ENCODE measurements around the gene GPX3. TPM values are rescaled to one million over a fixed set of nuclear protein-coding genes. Genes with fewer than 3 reads are reported as not detected.

Gene GPX3
- total RNA-seq, 2 experiments from 2014 or later = not detected

DNA sequence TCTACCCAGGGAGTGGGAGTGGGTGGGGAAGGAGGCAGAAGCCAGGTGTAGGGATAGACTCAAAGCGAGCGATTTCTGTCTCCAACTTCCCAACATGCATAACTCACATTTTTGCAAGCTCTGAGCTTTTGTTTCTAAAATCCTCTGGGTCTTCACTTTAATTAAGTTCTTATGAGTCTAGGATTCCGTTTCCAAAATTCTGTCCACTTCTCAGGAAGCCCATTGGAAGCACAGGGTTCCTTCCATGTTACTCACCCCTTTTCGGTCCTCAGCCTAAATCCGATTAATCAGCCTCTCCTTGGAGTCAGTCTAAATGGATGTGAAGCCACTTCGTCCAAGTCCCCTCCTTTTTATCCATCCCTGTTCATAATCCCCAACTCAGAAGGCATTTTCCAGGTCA lies 1.4 kb downstream of the GPX3 start:
- peaks cover 23% of the 10 kb centered on the region for H3K36me3 Mint-ChIP-seq
- H3K9me3 Mint-ChIP-seq = no peaks in the 10 kb centered on the region
- peaks cover 17% of the 10 kb centered on the region for H3K27me3 Mint-ChIP-seq
- no peak for DNase-seq
- H3K4me3 Mint-ChIP-seq = no peak overlapping the region
- no peak overlapping the region for H3K27ac Mint-ChIP-seq
- H3K4me1 Mint-ChIP-seq = peaks cover 13% of the 10 kb centered on the region
- no peak for ATAC-seq (ENCODE audit: low read depth)
- POLR2A ChIA-PET = no interaction called here

DNA sequence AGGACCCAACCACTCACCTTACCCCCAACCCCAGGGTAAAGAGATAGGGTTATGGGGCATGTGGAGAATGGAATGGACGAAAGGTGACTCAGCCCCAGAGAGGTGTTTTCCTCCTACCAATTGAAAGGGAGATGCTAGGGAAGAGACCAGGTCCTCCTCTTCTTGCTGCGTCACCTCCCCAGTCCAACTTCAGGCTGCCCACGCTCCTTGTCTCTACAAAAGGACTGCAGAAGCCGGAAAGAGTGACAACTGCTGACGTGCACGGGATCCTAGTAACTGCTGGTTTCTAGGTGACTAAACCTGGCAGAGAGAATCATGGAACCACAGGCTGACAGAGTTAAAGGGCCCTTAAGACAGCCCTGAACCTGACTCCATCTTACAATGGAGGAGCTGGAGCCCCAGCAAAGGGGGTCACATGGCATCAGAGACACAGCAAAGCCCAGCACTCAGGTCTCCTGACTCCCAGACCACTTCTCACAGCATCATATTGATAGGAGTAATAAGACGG lies 2.2 kb downstream of the GPX3 start:
- POLR2A ChIA-PET = no interaction called here
- peaks cover 13% of the 10 kb centered on the region for H3K4me1 Mint-ChIP-seq
- no peak overlapping the region for H3K27ac Mint-ChIP-seq
- ATAC-seq (ENCODE audit: low read depth) (no peak), DNase-seq (no peak)
- H3K27me3 Mint-ChIP-seq = peaks cover 13% of the 10 kb centered on the region
- H3K36me3 Mint-ChIP-seq = peaks cover 25% of the 10 kb centered on the region
- no peaks in the 10 kb centered on the region for H3K9me3 Mint-ChIP-seq
- H3K4me3 Mint-ChIP-seq = no peak overlapping the region

DNA sequence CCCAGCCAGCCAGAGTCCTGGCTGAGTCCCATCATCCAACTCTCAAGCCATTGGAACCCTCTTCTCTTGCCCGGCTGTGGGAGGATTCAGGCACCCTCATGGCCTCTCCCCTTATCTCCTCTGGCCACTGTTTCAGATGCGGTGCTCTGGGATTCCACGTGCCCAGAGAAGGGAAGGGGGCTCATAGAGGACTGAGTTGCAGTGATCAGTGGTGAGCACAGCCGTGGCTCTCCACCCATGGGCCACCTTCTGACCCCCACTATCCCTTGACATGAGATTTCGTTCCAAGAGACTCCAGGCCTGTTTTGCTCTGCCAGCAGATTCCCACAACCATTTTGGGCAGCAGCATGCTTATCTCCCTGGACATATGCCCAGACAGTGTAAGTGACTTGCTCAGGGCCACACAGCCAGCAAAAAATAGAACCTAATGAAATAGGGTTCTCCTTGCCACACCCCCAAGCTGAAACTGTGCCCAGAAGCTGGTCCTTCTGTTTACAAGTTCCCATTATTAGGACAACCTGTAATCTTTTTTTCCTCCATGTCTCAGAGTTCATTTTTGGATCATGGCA lies 2.7 kb downstream of the GPX3 start:
- Mint-ChIP-seq H3K9me3 (no peaks in the 10 kb centered on the region), H3K4me3 (no peak overlapping the region), H3K27ac (no peak overlapping the region), H3K4me1 (peaks cover 13% of the 10 kb centered on the region), H3K36me3 (peaks cover 27% of the 10 kb centered on the region), H3K27me3 (peaks cover 13% of the 10 kb centered on the region)
- DNase-seq (no peak), ATAC-seq (ENCODE audit: low read depth) (no peak)
- POLR2A ChIA-PET = no interaction called here

DNA sequence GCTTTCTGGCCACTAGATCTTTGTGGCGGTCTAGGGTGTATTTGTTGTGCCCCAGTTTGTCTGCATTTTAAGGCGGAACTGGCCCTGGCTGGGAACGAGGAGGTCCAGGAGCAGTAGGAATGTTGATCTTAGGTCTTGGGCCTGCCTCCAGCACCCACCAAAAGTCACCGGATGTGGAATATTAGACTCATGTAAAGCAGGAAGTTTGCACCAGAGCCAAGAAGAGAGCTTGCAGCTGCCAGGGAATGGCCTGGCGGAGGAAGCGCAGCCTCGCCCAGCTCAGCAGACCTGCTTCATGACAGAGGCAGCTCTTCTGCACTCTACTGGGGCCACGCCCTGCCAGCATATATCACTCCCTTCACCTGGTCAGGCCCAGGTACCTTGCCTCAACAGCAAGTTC lies 3.3 kb downstream of the GPX3 start:
- ATAC-seq (ENCODE audit: low read depth) = no peak
- Mint-ChIP-seq H3K9me3 (no peaks in the 10 kb centered on the region), H3K4me1 (peaks cover 10% of the 10 kb centered on the region), H3K27ac (no peak overlapping the region), H3K27me3 (peaks cover 13% of the 10 kb centered on the region), H3K4me3 (no peak overlapping the region), H3K36me3 (peaks cover 31% of the 10 kb centered on the region)
- no peak for DNase-seq
- POLR2A ChIA-PET = no interaction called here

DNA sequence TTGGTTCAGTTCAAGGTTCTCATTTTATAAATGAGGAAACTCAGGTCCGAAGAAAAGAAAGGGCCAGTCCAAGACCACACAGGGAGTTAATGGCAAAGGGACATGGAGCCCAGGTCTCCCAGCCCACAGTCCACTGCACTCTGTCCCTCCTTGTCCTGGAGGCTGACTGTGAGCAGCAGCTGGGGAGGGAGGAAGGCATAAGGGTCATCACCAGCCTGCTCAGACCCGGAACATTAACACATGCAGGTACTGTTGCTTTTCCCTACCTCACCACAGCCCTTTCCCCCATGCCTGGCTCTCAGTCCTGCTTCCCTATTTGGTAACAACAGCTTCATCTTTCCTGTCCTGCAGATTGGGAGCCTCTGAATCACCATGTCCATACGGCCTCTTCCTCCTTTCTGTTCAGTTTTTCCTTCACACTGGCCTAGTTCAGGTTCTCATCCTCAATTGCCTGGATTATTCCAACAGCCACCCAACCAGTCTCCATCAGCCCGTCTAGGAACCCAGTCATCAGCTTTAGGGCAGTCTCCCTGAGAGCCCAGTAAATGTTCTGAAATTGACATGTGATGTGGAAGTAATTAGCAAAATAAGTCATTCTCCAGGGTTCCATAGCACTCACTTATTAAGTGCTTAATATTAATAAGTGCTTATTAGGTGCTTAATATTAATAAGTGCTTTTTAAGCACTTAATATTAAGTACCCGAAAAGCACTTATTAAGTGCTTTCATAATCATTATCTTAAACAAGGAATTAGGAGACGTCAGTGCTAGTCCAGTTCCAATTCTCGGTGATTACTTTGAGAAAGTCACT lies 4.3 kb downstream of the GPX3 start:
- DNase-seq (no peak), ATAC-seq (ENCODE audit: low read depth) (no peak)
- Mint-ChIP-seq H3K4me1 (peaks cover 6% of the 10 kb centered on the region), H3K27ac (no peak overlapping the region), H3K36me3 (peaks cover 32% of the 10 kb centered on the region), H3K9me3 (no peaks in the 10 kb centered on the region), H3K4me3 (no peak overlapping the region), H3K27me3 (peaks cover 13% of the 10 kb centered on the region)
- POLR2A ChIA-PET = no interaction called here

DNA sequence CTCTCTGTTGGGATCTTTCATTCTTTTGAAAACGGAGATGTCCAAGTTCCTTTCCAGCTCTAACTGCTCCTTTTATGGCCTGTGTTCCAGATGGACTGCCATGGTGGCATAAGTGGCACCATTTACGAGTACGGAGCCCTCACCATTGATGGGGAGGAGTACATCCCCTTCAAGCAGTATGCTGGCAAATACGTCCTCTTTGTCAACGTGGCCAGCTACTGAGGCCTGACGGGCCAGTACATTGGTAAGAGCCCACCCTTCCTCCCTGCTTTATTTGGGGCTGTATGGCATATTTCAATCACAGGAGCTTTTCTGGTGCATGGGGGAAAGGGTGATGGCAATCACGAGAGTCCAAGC lies 4.8 kb downstream of the GPX3 start:
- POLR2A ChIA-PET = no interaction called here
- Mint-ChIP-seq H3K36me3 (peaks cover 33% of the 10 kb centered on the region), H3K27me3 (peaks cover 7% of the 10 kb centered on the region), H3K4me3 (no peak overlapping the region), H3K4me1 (peaks cover 5% of the 10 kb centered on the region), H3K27ac (no peak overlapping the region), H3K9me3 (no peaks in the 10 kb centered on the region)
- DNase-seq (no peak), ATAC-seq (ENCODE audit: low read depth) (no peak)

DNA sequence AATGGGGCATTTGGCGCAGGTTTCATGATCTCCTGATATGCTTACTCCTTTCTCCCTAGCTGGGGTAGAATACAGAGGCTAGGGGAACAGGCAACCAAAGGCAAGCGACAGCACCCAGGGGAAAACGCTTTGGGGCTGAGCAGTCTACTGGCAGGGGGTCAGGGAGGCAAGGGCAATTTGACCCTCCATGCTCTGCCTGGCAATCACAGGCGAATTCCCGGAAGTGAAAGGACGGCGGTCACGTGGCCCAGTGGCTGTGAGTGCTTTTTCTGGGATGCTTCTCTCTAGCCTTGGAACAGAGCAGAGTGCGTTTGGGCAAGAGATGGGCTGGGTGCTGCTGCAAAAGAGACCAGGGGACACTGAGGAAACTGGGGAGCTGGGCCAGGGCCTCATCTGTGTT lies 5.7 kb downstream of the GPX3 start:
- peaks cover 2% of the 10 kb centered on the region for H3K27me3 Mint-ChIP-seq
- peaks cover 35% of the 10 kb centered on the region for H3K36me3 Mint-ChIP-seq
- ATAC-seq (ENCODE audit: low read depth) = no peak
- POLR2A ChIA-PET = no interaction called here
- peaks cover under 1% of the 10 kb centered on the region for H3K4me1 Mint-ChIP-seq
- DNase-seq = no peak
- H3K9me3 Mint-ChIP-seq = no peaks in the 10 kb centered on the region
- H3K4me3 Mint-ChIP-seq = no peak overlapping the region
- no peak overlapping the region for H3K27ac Mint-ChIP-seq

DNA sequence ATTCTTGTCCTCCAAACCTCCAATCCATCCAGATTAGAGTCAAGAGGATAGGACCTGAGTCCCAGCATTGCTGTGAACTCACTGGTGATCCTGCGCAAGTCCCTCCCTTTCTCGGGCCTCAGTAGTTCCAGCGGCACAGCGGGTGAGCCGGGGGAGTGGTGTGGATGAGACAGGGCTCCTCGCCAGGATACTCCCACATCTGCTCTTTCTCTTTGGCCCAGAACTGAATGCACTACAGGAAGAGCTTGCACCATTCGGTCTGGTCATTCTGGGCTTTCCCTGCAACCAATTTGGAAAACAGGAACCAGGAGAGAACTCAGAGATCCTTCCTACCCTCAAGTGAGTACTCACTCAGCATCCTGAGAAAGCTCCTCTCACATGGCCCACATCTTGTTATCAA lies 6.3 kb downstream of the GPX3 start:
- ATAC-seq (ENCODE audit: low read depth) (no peak), DNase-seq (no peak)
- Mint-ChIP-seq H3K27me3 (no peaks in the 10 kb centered on the region), H3K4me1 (no peaks in the 10 kb centered on the region), H3K36me3 (peaks cover 40% of the 10 kb centered on the region), H3K4me3 (no peak overlapping the region), H3K9me3 (no peaks in the 10 kb centered on the region), H3K27ac (no peak overlapping the region)
- POLR2A ChIA-PET = no interaction called here

DNA sequence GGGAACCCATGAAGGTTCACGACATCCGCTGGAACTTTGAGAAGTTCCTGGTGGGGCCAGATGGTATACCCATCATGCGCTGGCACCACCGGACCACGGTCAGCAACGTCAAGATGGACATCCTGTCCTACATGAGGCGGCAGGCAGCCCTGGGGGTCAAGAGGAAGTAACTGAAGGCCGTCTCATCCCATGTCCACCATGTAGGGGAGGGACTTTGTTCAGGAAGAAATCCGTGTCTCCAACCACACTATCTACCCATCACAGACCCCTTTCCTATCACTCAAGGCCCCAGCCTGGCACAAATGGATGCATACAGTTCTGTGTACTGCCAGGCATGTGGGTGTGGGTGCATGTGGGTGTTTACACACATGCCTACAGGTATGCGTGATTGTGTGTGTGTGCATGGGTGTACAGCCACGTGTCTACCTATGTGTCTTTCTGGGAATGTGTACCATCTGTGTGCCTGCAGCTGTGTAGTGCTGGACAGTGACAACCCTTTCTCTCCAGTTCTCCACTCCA lies 7.6 kb downstream of the GPX3 start:
- ATAC-seq (ENCODE audit: low read depth) (no peak), DNase-seq (no peak)
- Mint-ChIP-seq H3K36me3 (peaks cover 41% of the 10 kb centered on the region), H3K27ac (no peak overlapping the region), H3K27me3 (no peaks in the 10 kb centered on the region), H3K9me3 (no peaks in the 10 kb centered on the region), H3K4me3 (no peak overlapping the region), H3K4me1 (no peaks in the 10 kb centered on the region)
- POLR2A ChIA-PET = no interaction called here

DNA sequence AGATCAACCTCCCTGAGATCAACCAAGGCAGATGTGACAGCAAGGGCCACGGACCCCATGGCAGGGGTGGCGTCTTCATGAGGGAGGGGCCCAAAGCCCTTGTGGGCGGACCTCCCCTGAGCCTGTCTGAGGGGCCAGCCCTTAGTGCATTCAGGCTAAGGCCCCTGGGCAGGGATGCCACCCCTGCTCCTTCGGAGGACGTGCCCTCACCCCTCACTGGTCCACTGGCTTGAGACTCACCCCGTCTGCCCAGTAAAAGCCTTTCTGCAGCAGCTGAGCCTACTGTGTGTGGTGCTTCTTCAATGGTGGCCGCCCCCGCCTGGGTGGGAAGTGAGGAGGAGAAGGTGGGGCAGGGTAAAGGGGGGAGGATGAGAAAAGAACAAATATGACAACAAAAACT lies 8.3 kb downstream of the GPX3 start:
- Mint-ChIP-seq H3K9me3 (no peaks in the 10 kb centered on the region), H3K4me1 (no peaks in the 10 kb centered on the region), H3K27ac (no peak overlapping the region), H3K4me3 (no peak overlapping the region), H3K36me3 (peaks cover 41% of the 10 kb centered on the region), H3K27me3 (no peaks in the 10 kb centered on the region)
- POLR2A ChIA-PET = no interaction called here
- no peak for DNase-seq
- ATAC-seq (ENCODE audit: low read depth) = no peak

DNA sequence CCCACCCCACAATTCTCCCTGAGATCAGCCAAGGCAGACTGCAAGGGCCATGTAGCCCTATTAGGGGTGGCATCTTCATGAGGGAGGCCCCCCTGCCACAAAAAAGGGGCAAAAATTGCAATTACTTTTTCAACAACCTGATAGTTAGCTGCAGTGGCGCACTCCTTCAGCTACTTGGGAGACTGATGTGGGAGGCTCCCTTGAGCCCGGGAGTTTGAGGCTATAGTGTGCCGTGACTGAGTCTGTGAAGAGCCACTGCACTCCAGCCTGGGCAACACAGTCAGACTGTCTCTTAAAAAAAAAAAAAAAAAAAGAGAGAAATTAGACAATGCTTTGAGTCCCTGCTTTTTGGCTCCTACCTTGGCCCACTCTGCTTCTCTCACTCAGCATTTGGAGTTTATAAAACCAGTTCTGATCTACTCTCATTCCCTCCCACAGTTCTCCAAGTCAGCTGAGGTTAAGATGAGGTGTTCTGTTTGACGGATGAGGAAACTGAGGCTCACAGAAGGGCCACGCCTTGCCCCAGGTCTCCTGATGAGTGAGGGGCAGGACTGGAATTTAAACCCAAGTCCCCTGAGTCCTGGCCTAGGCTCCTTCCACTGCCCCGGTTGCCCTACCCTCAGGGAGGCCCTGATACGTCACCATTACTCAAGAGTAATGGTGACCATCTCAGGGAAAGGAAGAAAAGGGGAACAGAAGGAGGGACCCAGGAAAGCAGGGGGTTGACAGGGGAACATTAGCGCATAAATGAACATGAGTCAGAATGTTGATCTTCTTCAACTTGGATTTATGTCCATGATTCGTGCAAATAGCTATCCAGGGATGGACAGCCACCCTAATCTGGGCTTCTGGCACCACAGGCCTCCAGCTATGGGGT lies 9.0 kb downstream of the GPX3 start:
- POLR2A ChIA-PET = no interaction called here
- Mint-ChIP-seq H3K4me3 (no peak overlapping the region), H3K27ac (no peak overlapping the region), H3K4me1 (no peaks in the 10 kb centered on the region), H3K27me3 (no peaks in the 10 kb centered on the region), H3K9me3 (no peaks in the 10 kb centered on the region), H3K36me3 (peaks cover 48% of the 10 kb centered on the region)
- ATAC-seq (ENCODE audit: low read depth) (no peak), DNase-seq (no peak)

DNA sequence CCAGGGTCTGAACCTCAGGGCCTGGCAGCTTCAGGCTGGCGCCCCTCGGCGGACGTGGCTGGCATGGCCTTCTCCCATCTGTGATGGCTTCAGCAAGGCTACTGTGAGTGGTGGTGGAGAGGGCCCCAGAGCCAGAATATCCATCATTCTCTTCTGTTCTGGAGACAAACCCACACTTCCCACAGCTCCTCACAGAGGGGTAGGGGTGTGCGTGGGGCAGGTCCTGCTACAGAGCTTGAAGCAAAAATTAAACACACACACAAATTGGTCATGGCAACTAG lies 9.6 kb downstream of the GPX3 start:
- no peaks in the 10 kb centered on the region for H3K9me3 Mint-ChIP-seq
- DNase-seq (no peak), ATAC-seq (ENCODE audit: low read depth) (no peak)
- peaks cover 49% of the 10 kb centered on the region for H3K36me3 Mint-ChIP-seq
- no peak overlapping the region for H3K4me3 Mint-ChIP-seq
- H3K27me3 Mint-ChIP-seq = no peaks in the 10 kb centered on the region
- H3K4me1 Mint-ChIP-seq = no peaks in the 10 kb centered on the region
- H3K27ac Mint-ChIP-seq = no peak overlapping the region
- POLR2A ChIA-PET = no interaction called here

DNA sequence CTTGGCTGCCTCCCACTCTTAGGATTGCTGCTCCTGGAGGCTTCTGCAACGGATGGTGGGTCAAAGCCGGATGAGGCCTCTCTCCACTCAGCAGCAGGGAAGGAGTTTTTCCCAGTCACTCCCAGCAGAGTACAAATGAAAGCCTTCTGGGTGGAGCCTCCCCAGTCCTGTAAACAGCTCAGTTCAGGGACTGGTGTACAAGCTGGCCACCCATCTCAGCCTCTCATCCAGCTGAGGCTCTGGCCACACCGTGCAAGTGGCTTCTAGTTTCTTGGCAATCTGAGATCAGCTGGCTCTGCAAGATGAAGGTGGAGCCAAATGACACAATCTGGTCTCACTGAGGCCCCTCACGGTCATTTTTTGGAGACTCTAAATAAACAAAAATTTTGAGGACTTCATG lies 10.0 kb downstream of the GPX3 start:
- POLR2A ChIA-PET = no interaction called here
- H3K27ac Mint-ChIP-seq = no peak overlapping the region
- no peak overlapping the region for H3K4me3 Mint-ChIP-seq

DNA sequence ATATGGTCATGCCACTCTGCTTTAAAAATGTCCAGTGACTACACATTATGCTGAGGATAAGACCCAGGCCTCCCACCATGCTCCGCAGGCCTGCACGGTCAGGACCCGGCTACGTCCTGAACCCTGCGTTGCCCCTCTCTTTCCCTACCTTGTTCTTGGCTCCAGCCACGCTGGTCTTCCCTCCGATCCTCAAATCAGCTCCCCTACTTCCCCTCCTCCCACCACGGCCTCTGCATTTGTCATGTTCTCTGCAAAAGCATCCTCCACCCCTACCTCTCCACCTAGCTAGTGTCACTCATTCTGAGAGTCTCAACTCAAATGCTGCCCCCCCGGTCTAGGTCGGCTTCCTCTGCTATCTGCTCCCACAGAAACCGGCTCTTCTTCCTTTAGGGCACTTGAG lies 11.2 kb downstream of the GPX3 start:
- DNase-seq (no peak), ATAC-seq (ENCODE audit: low read depth) (no peak)
- Mint-ChIP-seq H3K27ac (no peak overlapping the region), H3K27me3 (no peaks in the 10 kb centered on the region), H3K4me1 (no peaks in the 10 kb centered on the region), H3K9me3 (no peaks in the 10 kb centered on the region), H3K36me3 (peaks cover 46% of the 10 kb centered on the region), H3K4me3 (no peak overlapping the region)
- POLR2A ChIA-PET = no interaction called here

More for the DNA sequence above, 10.0 kb downstream of the GPX3 start:
- DNase-seq = no peak
- Mint-ChIP-seq H3K27me3 (no peaks in the 10 kb centered on the region), H3K36me3 (peaks cover 47% of the 10 kb centered on the region), H3K9me3 (no peaks in the 10 kb centered on the region), H3K4me1 (no peaks in the 10 kb centered on the region)
- ATAC-seq (ENCODE audit: low read depth) = no peak
